DMS153 treated with DMSO at 0.1 percent for 48 hours (cell line): ENCODE measurements around the gene GRK5.

Source experiments
- DNase-seq: peaks from one replicate; lab custom pipeline; 2025; ENCODE audit not compliant: unreplicated experiment; lab: John Stamatoyannopoulos, UW

GRK5 gene

DNA sequence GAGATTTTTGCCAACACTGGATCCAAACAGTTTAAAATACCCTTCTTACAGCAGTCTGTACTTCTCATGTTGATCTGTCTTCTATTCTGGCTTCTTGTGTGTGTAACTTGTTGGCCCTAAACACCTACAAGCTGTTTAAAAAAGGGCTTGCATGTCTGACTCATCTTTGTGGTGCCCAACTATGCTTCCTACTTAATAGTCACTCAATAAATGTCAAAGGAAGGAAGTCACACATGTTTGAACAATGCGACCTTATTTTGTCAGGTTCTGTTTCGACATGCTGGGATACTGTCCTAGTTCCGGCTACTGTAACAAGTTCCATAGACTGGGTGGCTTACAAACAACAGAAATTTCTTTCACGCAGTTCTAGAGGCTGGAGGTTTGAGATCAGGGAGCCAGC is 9.4 kb upstream of the GRK5 start:
- DNase-seq, result no peak

GRCh38 chr10:119198438-119198837 is 8.9 kb upstream of the GRK5 start:
- DNase-seq, result no peak

DNA sequence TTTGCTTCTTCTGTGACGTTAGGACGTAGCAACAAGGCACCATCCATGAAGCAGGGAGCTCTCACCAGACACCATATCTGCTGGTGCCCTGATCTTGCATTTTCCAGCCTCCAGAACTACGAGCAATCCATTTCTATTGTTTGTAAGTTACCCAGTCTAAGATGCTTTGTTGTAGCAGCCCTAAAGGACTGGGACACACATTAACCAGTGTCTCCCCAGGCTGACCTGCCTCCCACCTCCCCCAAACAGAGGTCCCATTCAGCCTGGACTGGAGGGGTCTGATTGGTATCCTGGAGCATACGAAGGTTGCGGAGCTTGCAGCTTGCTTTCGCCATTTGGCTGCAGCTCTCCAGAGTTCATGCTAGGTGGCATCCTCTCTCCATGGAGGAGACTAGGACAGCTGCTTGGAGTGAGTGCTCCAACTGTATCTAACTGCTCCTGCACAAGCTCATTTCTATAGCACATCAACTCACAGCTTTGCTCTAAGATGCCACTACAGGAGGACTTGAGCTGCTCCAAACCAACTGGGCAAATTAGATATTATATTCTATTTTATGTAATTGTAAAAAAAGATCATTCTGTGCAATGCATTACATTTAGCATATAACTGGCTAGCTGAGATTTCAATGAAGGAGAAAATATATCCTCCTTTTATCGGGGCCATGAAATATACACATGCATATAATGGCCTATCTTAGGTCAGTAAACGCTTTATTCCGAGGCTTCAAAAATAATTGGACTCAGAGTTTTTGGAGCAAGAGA is 8.0 kb upstream of the GRK5 start:
- peak; percentile 45 for DNase-seq

DNA sequence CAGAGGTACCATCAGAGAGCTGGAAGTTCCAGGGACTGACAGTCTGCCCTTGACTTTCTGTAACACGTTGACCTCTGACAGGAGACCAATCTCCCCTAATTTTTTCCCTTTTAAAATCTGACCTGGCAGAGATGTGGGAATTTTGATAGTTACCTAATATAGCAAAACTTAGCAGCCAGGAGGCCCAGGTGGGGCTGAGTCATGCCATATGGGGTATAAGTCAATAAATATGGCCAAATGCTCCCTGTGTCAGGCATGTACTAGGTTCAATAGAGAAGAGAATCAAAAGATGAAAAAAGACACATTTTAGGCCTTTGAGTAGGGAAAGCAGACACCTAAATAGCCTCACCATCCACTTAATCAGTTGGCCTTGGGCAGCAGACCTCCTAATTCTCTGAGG is 6.1 kb upstream of the GRK5 start:
- no peak for DNase-seq

GRCh38 chr10:119203006-119203405 is 4.4 kb upstream of the GRK5 start:
- DNase-seq, result no peak

DNA sequence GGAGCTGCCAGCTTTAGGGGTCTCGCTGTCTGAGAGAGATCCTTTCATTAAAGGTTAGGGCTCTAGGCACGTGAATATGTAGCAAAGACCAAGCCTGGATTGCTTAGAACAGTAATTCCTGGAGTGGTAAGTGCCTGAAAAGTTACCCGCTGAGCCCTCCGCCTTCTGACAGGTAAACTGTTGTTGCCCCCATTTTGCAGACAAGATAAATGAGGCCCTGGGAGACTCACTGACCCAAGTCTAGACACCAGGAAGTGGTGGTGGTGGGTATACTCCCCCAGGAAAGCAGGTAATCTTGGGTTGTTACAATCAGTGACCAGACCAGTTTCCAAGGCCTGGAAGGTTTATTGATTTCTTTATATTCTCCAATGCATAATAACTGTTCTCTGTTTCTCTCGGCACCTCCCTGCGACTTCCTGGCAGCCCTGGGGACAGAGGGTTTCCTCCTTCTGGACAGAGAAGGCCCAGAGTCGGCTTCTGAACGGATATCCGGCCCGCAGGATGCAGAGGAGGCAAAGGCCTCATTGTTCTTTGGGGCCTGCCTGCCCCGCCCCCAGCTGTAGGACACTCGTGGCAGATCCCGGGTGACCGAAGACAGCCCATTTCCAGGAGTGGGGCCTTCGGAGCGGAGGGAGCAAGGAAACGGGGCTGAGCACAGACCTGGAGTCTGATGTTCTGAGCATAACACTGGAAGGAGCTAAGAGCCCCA is 1.3 kb upstream of the GRK5 start:
- no peak for DNase-seq

- peak; percentile 20 for DNase-seq
Measured at GRCh38 chr10:119206603-119207365, 587 bp upstream of the GRK5 start.

DNA sequence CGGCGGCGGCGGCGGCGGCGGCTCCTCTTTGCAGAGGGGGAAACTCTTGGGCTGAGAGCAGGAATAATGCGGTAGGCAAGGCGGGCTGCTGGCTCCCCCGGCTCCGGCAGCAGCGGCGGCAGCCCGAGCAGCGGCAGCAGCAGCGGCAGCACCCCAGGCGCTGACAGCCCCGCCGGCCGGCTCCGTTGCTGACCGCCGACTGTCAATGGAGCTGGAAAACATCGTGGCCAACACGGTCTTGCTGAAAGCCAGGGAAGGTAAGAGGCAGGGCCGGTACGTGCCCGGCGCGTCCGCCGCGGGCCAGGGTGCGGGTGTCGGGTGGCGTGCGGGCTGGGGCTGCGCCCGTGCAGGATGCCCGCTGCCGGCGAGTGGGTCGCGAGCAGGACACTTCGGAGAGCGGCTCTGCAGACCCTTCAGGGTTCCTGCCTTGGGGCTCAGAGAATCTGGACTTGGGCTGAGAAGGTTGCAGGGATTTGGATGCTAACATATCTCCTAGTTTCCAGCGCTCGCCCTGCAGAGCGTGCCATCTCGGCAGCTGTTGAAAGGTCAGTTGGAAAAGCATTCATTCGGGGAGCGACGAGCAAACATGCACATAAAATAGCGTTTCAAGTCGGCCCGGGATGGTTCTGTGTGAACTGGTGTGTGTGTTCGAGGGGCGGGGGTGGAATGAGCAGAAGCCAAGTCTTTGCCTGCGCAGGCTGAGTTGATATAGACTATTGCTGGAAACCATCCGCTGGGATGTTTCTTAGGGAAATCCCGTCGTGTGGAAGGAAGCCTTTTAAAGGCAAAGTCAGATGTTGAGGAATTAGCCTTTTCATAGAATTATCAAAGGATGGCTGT is 562 bp downstream of the GRK5 start:
- no peak for DNase-seq

DNA sequence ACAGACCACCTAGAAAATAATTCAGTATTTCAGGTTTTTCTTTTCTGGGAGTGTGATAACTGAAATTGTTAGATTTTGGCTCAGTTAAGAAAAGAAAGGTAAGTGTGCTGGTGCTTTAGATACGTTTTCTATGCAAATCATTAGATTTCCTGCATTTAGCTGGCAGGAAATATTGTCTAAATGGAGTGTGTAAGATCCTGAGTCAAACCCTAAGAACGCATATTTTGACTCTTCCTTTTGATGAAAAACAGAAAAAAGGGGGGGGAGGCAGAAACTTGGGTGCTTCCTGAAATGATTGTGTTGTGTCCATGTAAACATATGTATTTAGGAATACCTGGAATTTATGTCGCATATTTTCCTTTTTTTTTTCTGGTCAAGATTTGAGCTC is 1.2 kb downstream of the GRK5 start:
- DNase-seq, result no peak

- peak; percentile 32 for DNase-seq
Measured at GRCh38 chr10:119209035-119209735, 1.8 kb downstream of the GRK5 start.

GRCh38 chr10:119209736-119210355 is 2.5 kb downstream of the GRK5 start:
- DNase-seq, result no peak

DNA sequence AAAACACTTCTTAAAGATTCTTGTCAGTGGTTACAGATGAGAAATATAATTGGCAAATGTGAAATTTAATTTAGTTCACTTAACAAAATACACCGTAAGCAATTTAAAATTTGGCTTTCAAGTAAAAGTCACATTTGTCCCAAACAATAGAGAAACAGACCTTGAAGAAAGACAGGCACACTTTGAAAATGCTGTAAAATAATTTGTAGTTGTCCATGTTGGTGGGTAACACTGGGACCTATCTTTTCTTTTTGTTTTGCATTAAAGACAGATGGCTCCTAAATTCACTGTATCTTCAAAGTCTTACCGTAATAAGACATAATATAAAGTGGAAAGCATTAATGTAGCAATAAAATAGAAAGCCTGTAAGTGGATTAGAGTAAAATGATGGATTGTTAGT is 3.3 kb downstream of the GRK5 start:
- no peak for DNase-seq

GRCh38 chr10:119211176-119211575 is 3.8 kb downstream of the GRK5 start:
- no peak for DNase-seq

- no peak for DNase-seq
Measured at GRCh38 chr10:119211625-119212441, 4.5 kb downstream of the GRK5 start.

DNA sequence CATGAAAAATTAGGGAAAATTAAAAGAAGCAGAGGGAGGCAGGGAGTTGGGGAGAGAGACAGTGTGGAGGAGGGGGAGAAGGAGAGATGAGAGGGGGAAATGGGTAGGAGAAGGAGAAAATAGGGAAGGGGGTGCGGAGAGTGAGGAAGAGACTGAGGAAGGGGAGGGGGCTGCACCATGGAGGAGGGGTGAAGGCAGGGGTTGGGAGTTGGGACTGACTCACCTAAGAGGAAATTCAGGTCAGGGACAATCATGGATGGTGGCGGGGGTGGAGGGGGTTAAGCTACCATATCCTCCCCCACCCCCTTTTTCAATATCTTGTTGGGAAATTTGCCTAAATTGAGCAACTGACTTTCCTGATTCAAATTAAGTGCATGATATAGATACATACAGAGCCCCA is 8.0 kb downstream of the GRK5 start:
- DNase-seq, result no peak

- DNase-seq, result no peak
Measured at GRCh38 chr10:119216127-119216526, 8.8 kb downstream of the GRK5 start.

- DNase-seq, result no peak
Measured at GRCh38 chr10:119217401-119217800, 10.0 kb downstream of the GRK5 start.

- DNase-seq, result no peak
Measured at GRCh38 chr10:119217991-119218490, 10.7 kb downstream of the GRK5 start.

- DNase-seq, result no peak
Measured at GRCh38 chr10:119219871-119220270, 12.5 kb downstream of the GRK5 start.
